PC-3 (cell line): ENCODE results near the gene PIGC.

Source experiments
- EZH2 ChIP-seq: fragments of 300-600 bp; sonication (generic); IDR thresholded peaks from one replicate; pipeline ENCODE4 v1.6.1; 2017; ENCODE audit warnings: antibody characterized with exemption, mild to moderate bottlenecking, low read length; ENCODE audit not compliant: unreplicated experiment
- EZH2phosphoT487 ChIP-seq: fragments of 300-600 bp; sonication (generic); IDR thresholded peaks from 2 replicates; pipeline ENCODE4 v1.6.1; 2018; ENCODE audit warnings: mild to moderate bottlenecking, antibody characterized with exemption, low read length, borderline replicate concordance
- TF ChIP-seq, protein P1 (sequence below): fragments of 300-600 bp; sonication (generic); conservative IDR thresholded peaks from 2 replicates; pipeline ENCODE4 v1.5.1; 2017; ENCODE audit warnings: antibody characterized with exemption, low read depth, mild to moderate bottlenecking, low read length

- TF ChIP-seq EZH2 (no peak), EZH2phosphoT487 (no peak)
- TF ChIP-seq, protein P1, sequence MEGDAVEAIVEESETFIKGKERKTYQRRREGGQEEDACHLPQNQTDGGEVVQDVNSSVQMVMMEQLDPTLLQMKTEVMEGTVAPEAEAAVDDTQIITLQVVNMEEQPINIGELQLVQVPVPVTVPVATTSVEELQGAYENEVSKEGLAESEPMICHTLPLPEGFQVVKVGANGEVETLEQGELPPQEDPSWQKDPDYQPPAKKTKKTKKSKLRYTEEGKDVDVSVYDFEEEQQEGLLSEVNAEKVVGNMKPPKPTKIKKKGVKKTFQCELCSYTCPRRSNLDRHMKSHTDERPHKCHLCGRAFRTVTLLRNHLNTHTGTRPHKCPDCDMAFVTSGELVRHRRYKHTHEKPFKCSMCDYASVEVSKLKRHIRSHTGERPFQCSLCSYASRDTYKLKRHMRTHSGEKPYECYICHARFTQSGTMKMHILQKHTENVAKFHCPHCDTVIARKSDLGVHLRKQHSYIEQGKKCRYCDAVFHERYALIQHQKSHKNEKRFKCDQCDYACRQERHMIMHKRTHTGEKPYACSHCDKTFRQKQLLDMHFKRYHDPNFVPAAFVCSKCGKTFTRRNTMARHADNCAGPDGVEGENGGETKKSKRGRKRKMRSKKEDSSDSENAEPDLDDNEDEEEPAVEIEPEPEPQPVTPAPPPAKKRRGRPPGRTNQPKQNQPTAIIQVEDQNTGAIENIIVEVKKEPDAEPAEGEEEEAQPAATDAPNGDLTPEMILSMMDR: no peak
These were observed 13.7 kb upstream of the PIGC start for GRCh38 chr1:172457479-172458130.
